Measurements from ENCODE around the gene MYB. TPM values are rescaled to one million over a fixed set of nuclear protein-coding genes. Genes with fewer than 3 reads are reported as not detected.

The MYB gene
- total and polyA plus RNA-seq, 2 of the 4 experiments (the other 2 are of a cell fraction): 0.44 to 0.90 TPM

GRCh38 chr6:135240711-135241110, 59.6 kb downstream of the MYB start:
- BruUV-seq (replicated peaks): no TSS peak

More at GRCh38 chr6:135240711-135241110, 59.6 kb downstream of the MYB start:
- Histone ChIP-seq H2BK120ac (ENCODE audit: low read depth, low read length) (no peak overlapping the region), H3K23ac (ENCODE audit: low read depth, low read length) (no peak overlapping the region), H2BK20ac (ENCODE audit: low read depth, low read length) (no peak overlapping the region), H3K27me3 (ENCODE audit: control insufficient read depth, insufficient read depth, low read length) (peaks cover 9% of the 10 kb centered on the region), H2BK5ac (ENCODE audit: low read depth, low read length, poor library complexity, severe bottlenecking) (no peak overlapping the region), H3K79me1 (ENCODE audit: low read depth in 1 of 2, low read length in 2 of 2) (no peaks in the 10 kb centered on the region), H3K4me3 (ENCODE audit: insufficient read depth, low read depth, low read length) (no peak overlapping the region), H3K14ac (replicated peaks; ENCODE audit: low read depth, low read length) (no peak overlapping the region), H3K36me3 (ENCODE audit: control insufficient read depth, insufficient read depth, low read length) (no peaks in the 10 kb centered on the region), H3K27ac (ENCODE audit: insufficient read depth, low read length) (no peak overlapping the region), H3K4me2 (ENCODE audit: low read depth, low read length) (no peak overlapping the region), H3K4me1 (ENCODE audit: control insufficient read depth, insufficient read depth, low read length) (no peaks in the 10 kb centered on the region), H3K9me1 (ENCODE audit: insufficient read depth, low read length) (no peaks in the 10 kb centered on the region), H2AFZ (replicated peaks; ENCODE audit: low read length, poor library complexity) (no peak overlapping the region), H2AK5ac (ENCODE audit: low read depth, low read length) (no peak overlapping the region), H4K5ac (ENCODE audit: low read depth, low read length) (no peak overlapping the region), H3K9ac (ENCODE audit: low read depth, low read length) (no peak overlapping the region), H3K18ac (ENCODE audit: low read depth, low read length) (no peak overlapping the region), H3K56ac (ENCODE audit: extremely low read depth, insufficient read depth, low read length) (no peak overlapping the region), H2BK15ac (ENCODE audit: low read depth, low read length) (no peak overlapping the region), H4K20me1 (ENCODE audit: insufficient read depth, low read length) (no peaks in the 10 kb centered on the region), H4K8ac (ENCODE audit: low read depth in 2 of 2, low read length in 2 of 2) (no peak overlapping the region), H2AK9ac (replicated peaks; ENCODE audit: low read depth, low read length, poor library complexity) (no peak overlapping the region), H3K9me3 (ENCODE audit: control insufficient read depth, insufficient read depth, low read length) (no peaks in the 10 kb centered on the region), H4K91ac (ENCODE audit: insufficient read depth, low read depth, low read length) (no peak overlapping the region), H3K4ac (ENCODE audit: low read depth, low read length) (no peak overlapping the region)
- in situ Hi-C loops (cut with MboI; ENCODE audit: low sequenced_read_pairs): no loop called here
- ChIA-PET CTCF (interaction anchor here (0.6 kb wide), 1 partner anchor 81 kb away, joined by 3 read pairs; no protein-coding TSS in a partner anchor), POLR2A (ENCODE audit: unreplicated experiment) (no interaction called here)
- dilution Hi-C loops (cut with HindIII; ENCODE audit: low sequenced_read_pairs, unreplicated experiment): no loop called here
- no peak for ATAC-seq (ENCODE audit: low read depth)
- DNase-seq: no peak
- no CpG with 5 or more reads among the region's 5 CpGs for WGBS, 2 experiments (ENCODE audit: extremely low coverage in 2 of 2, insufficient read length in 1 of 2)
- intact Hi-C loops (cut with micrococcal nuclease): no loop called here
- TF ChIP-seq CEBPB (IDR thresholded peaks at IDR 0.05; ENCODE audit: low read depth, low read length): no peak
- no peak for TF ChIP-seq ELK1 (IDR thresholded peaks at IDR 0.05; ENCODE audit: borderline replicate concordance, low read depth, low read length)
- TF ChIP-seq MAFK (IDR thresholded peaks at IDR 0.05; ENCODE audit: low read depth, low read length): no peak
- no peak for TF ChIP-seq BHLHE40 (IDR thresholded peaks at IDR 0.05; ENCODE audit: low read depth, low read length)
- TF ChIP-seq FOS (IDR thresholded peaks at IDR 0.05; ENCODE audit: low read depth, low read length): no peak
- no peak for TF ChIP-seq CTCF (conservative IDR thresholded peaks at IDR 0.05; ENCODE audit: low read depth, low read length)
- no peak for TF ChIP-seq CHD1 (IDR thresholded peaks at IDR 0.05; ENCODE audit: low read depth, low read length)

Measured in IMR-90 (cell line).